Measurements from ENCODE around the gene POLR3H.

Gene POLR3H

GRCh38 chr22:41508770-41509170, 35.5 kb downstream of the POLR3H start:
- TF ChIP-seq CTCF (IDR thresholded peaks at IDR 0.05; ENCODE audit: control insufficient read depth, extremely low read depth, insufficient read depth), result no peak
- H3K4me3 ChIP-seq (ENCODE audit: low read depth, low read length), result no peak overlapping the region
- DNase-seq (ENCODE audit: low read depth), result no peak

GRCh38 chr22:41507330-41508063, 36.8 kb downstream of the POLR3H start:
- no peak for TF ChIP-seq CTCF (IDR thresholded peaks at IDR 0.05; ENCODE audit: control insufficient read depth, extremely low read depth, insufficient read depth)
- no peak overlapping the region for H3K4me3 ChIP-seq (ENCODE audit: low read depth, low read length)
- no peak for DNase-seq (ENCODE audit: low read depth)

- no peak for DNase-seq (ENCODE audit: low read depth)
- no peak for TF ChIP-seq CTCF (IDR thresholded peaks at IDR 0.05; ENCODE audit: control insufficient read depth, extremely low read depth, insufficient read depth)
- no peak overlapping the region for H3K4me3 ChIP-seq (ENCODE audit: low read depth, low read length)
These were observed 38.6 kb downstream of the POLR3H start for GRCh38 chr22:41505511-41506220.

GRCh38 chr22:41504816-41505215, 39.5 kb downstream of the POLR3H start:
- DNase-seq (ENCODE audit: low read depth), result no peak
- no peak overlapping the region for H3K4me3 ChIP-seq (ENCODE audit: low read depth, low read length)
- no peak for TF ChIP-seq CTCF (IDR thresholded peaks at IDR 0.05; ENCODE audit: control insufficient read depth, extremely low read depth, insufficient read depth)

- no peak for DNase-seq (ENCODE audit: low read depth)
- TF ChIP-seq CTCF (IDR thresholded peaks at IDR 0.05; ENCODE audit: control insufficient read depth, extremely low read depth, insufficient read depth), result no peak
- no peak overlapping the region for H3K4me3 ChIP-seq (ENCODE audit: low read depth, low read length)
These were observed 39.9 kb downstream of the POLR3H start for GRCh38 chr22:41504397-41504796.

GRCh38 chr22:41501209-41501608, 43.1 kb downstream of the POLR3H start:
- H3K4me3 ChIP-seq (ENCODE audit: low read depth, low read length), result no peak overlapping the region
- DNase-seq (ENCODE audit: low read depth), result no peak
- TF ChIP-seq CTCF (IDR thresholded peaks at IDR 0.05; ENCODE audit: control insufficient read depth, extremely low read depth, insufficient read depth), result peak; percentile 42; the same call in 1 of the 2 replicates
